Measurements from ENCODE around the gene ASPA.

DNA sequence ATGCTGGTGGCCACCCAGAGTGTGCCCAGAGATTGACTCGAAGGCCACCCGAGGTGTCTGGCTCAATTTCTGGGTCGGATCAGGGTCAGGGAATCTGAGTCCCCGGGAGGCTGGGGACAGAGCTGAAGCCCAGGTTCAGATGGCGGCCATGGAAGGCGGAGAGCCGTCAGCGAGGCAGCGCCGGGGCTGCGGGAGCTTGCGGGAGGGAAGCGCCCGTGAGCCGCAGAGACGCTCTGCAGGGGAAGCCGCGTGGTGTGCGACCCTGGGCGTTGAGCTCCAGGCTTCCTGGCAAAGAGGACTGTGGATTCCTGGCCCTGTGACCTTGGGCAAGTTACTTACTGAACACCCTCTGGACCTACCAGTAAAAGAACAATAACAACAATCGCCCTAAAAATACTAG is 3.7 kb upstream of the ASPA start:
- TF ChIP-seq, protein P1, sequence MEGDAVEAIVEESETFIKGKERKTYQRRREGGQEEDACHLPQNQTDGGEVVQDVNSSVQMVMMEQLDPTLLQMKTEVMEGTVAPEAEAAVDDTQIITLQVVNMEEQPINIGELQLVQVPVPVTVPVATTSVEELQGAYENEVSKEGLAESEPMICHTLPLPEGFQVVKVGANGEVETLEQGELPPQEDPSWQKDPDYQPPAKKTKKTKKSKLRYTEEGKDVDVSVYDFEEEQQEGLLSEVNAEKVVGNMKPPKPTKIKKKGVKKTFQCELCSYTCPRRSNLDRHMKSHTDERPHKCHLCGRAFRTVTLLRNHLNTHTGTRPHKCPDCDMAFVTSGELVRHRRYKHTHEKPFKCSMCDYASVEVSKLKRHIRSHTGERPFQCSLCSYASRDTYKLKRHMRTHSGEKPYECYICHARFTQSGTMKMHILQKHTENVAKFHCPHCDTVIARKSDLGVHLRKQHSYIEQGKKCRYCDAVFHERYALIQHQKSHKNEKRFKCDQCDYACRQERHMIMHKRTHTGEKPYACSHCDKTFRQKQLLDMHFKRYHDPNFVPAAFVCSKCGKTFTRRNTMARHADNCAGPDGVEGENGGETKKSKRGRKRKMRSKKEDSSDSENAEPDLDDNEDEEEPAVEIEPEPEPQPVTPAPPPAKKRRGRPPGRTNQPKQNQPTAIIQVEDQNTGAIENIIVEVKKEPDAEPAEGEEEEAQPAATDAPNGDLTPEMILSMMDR (IDR thresholded peaks at IDR 0.05 in 4 of 5, conservative IDR thresholded peaks at IDR 0.05 in 1 of 5), result no peak
- TF ChIP-seq POLR2A (IDR thresholded peaks at IDR 0.05), result no peak

Data from gastrocnemius medialis (tissue), 4 donors.